Smooth muscle cell (in vitro differentiated cells): ENCODE measurements around the gene LRCH1. TPM values are rescaled to one million over a fixed set of nuclear protein-coding genes. Genes with fewer than 3 reads are reported as not detected.
A peak's percentile ranks its signal among the peaks of the same experiment; 100 is the strongest.

Source experiments
- DNase-seq: peaks from one replicate; lab custom pipeline; 2025; ENCODE audit not compliant: unreplicated experiment; lab: John Stamatoyannopoulos, UW
- H2AFZ ChIP-seq: fragments of 200-600 bp; sonication (generic); 2 replicates; pipeline ENCODE4 v1.6.0; 2016; ENCODE audit warnings: antibody characterized with exemption, low read depth, mild to moderate bottlenecking
- H3F3A ChIP-seq: fragments of 200-600 bp; sonication (generic); 2 replicates; pipeline ENCODE4 v1.6.0; 2017; ENCODE audit warnings: antibody characterized with exemption, low read depth
- H3K27ac ChIP-seq: fragments of 200-600 bp; sonication (generic); 2 replicates; pipeline ENCODE4 v1.5.1; 2016; ENCODE audit warnings: low read depth, mild to moderate bottlenecking
- H3K27me3 ChIP-seq: fragments of 200-600 bp; sonication (generic); 2 replicates; pipeline ENCODE4 v1.6.1; 2016; ENCODE audit warnings: low read depth, mild to moderate bottlenecking
- H3K36me3 ChIP-seq: fragments of 200-600 bp; sonication (generic); 2 replicates; pipeline ENCODE4 v1.5.1; 2016; ENCODE audit warnings: low read depth
- H3K4me1 ChIP-seq: fragments of 200-600 bp; sonication (generic); 2 replicates; pipeline ENCODE4 v1.5.1; 2016; ENCODE audit warnings: low read depth
- H3K4me2 ChIP-seq: fragments of 200-600 bp; sonication (generic); 2 replicates; pipeline ENCODE4 v1.6.0; 2016; ENCODE audit warnings: mild to moderate bottlenecking
- H3K4me3 ChIP-seq: fragments of 200-600 bp; sonication (generic); 2 replicates; pipeline ENCODE4 v1.5.1; 2016; ENCODE audit warnings: mild to moderate bottlenecking
- H3K79me2 ChIP-seq: fragments of 200-600 bp; sonication (generic); 2 replicates; pipeline ENCODE4 v1.6.0; 2016; ENCODE audit warnings: low read depth, mild to moderate bottlenecking
- H3K9ac ChIP-seq: fragments of 200-600 bp; sonication (generic); 2 replicates; pipeline ENCODE4 v1.6.0; 2016; ENCODE audit warnings: low read depth
- H3K9me3 ChIP-seq: fragments of 200-600 bp; sonication (generic); replicated peaks from 2 replicates; pipeline ENCODE4 v1.5.1; 2016; ENCODE audit warnings: low read depth
- H4K20me1 ChIP-seq: fragments of 200-600 bp; sonication (generic); 2 replicates; pipeline ENCODE4 v1.6.0; 2016; ENCODE audit warnings: low read depth
- WGBS: methylation state at CpG from one replicate; pipeline ENCODE4 v1.1.7; 2016; ENCODE audit warnings: low lambda C conversion rate; 5-methylcytosine and 5-hydroxymethylcytosine counted together
- polyA plus RNA-seq: library from polyadenylated mRNA; unstranded; fragments of >200 nt; fragmentation: Nextera tagmentation; extraction: Ambion mirVana; gene quantifications from 2 replicates; pipeline ENCODE4 v1.2.1, GENCODE V29; 2016
- total RNA-seq: library from RNA; depleted of rRNA; stranded (reverse); fragments of >200 nt; gene quantifications from 2 replicates; pipeline ENCODE4 v1.2.3, GENCODE V29; 2014
- TF ChIP-seq, protein P1 (sequence below): fragments of 200-600 bp; sonication (generic); IDR thresholded peaks from 2 replicates; pipeline ENCODE4 v1.5.1; 2017; ENCODE audit warnings: borderline replicate concordance, mild to moderate bottlenecking, antibody characterized with exemption; ENCODE audit not compliant: insufficient read depth, poor library complexity, severe bottlenecking

LRCH1 gene
- total and polyA plus RNA-seq, 2 experiments from 2014 or later, result 9.4 to 27.7 TPM

- WGBS, result 1% methylated on average over 71 of the region's 77 CpGs
- Histone ChIP-seq H3K36me3 (no peaks in the 10 kb centered on the region), H3K27ac (peak within 1 kb of the TSS; percentile 73), H3K4me1 (peaks cover 25% of the 10 kb centered on the region), H3K4me3 (peak within 1 kb of the TSS; percentile 88), H3K9ac (peak within 1 kb of the TSS; percentile 85), H3K27me3 (no peaks in the 10 kb centered on the region), H2AFZ (peak within 1 kb of the TSS; percentile 99), H3K4me2 (peak within 1 kb of the TSS; percentile 97), H4K20me1 (no peaks in the 10 kb centered on the region), H3K79me2 (peaks cover 33% of the 10 kb centered on the region), H3F3A (no peaks in the 10 kb centered on the region), H3K9me3 (no peaks in the 10 kb centered on the region)
- TF ChIP-seq, protein P1, sequence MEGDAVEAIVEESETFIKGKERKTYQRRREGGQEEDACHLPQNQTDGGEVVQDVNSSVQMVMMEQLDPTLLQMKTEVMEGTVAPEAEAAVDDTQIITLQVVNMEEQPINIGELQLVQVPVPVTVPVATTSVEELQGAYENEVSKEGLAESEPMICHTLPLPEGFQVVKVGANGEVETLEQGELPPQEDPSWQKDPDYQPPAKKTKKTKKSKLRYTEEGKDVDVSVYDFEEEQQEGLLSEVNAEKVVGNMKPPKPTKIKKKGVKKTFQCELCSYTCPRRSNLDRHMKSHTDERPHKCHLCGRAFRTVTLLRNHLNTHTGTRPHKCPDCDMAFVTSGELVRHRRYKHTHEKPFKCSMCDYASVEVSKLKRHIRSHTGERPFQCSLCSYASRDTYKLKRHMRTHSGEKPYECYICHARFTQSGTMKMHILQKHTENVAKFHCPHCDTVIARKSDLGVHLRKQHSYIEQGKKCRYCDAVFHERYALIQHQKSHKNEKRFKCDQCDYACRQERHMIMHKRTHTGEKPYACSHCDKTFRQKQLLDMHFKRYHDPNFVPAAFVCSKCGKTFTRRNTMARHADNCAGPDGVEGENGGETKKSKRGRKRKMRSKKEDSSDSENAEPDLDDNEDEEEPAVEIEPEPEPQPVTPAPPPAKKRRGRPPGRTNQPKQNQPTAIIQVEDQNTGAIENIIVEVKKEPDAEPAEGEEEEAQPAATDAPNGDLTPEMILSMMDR, result no peak
- peak; percentile 71 for DNase-seq
Observed at GRCh38 chr13:46796515-46797474, 243.8 kb downstream of the LRCH1 start, which contains the start of gene ESD. Gene ESD, minus strand, starts transcription at chr13:46797161. Its CDS starts 5,748 bp downstream, at chr13:46791413.

GRCh38 chr13:46797501-46798237 is 244.7 kb downstream of the LRCH1 start:
- peak overlapping the region; percentile 73 for H3K27ac ChIP-seq
- WGBS, result 67% methylated on average over 9 of the region's 9 CpGs

GRCh38 chr13:46799139-46799538 is 246.2 kb downstream of the LRCH1 start:
- Histone ChIP-seq H3K79me2 (peaks cover 25% of the 10 kb centered on the region), H3K9me3 (no peaks in the 10 kb centered on the region), H3K9ac (no peak overlapping the region), H3K4me1 (peaks cover 25% of the 10 kb centered on the region), H3K4me3 (no peak overlapping the region), H3K4me2 (no peak overlapping the region), H4K20me1 (no peaks in the 10 kb centered on the region), H2AFZ (no peak overlapping the region), H3K27ac (no peak overlapping the region), H3K36me3 (no peaks in the 10 kb centered on the region), H3K27me3 (no peaks in the 10 kb centered on the region), H3F3A (peaks cover 4% of the 10 kb centered on the region)
- no peak for DNase-seq
- TF ChIP-seq, protein P1, result no peak
- 88% methylated on average over 4 of the region's 4 CpGs for WGBS

More at GRCh38 chr13:46797501-46798237, 244.7 kb downstream of the LRCH1 start:
- Histone ChIP-seq H3K36me3 (no peaks in the 10 kb centered on the region), H3K4me3 (peak overlapping the region; percentile 88), H3K9ac (peak overlapping the region; percentile 85), H3K4me2 (peak overlapping the region; percentile 97), H3F3A (no peaks in the 10 kb centered on the region), H3K27me3 (no peaks in the 10 kb centered on the region), H4K20me1 (no peaks in the 10 kb centered on the region), H2AFZ (peak overlapping the region; percentile 99), H3K79me2 (peaks cover 33% of the 10 kb centered on the region), H3K9me3 (no peaks in the 10 kb centered on the region), H3K4me1 (peaks cover 25% of the 10 kb centered on the region)
- TF ChIP-seq, protein P1, result no peak
- DNase-seq, result no peak
